MM.1S (cell line): ENCODE results near the gene IMMP2L.
"Not testable (repeated sequence)": the region's sequence is repeated elsewhere in the genome, so short reads cannot be mapped to it uniquely, and the experiment has no call there.

Experiments used
- DNase-seq: peaks from one replicate; pipeline ENCODE4 v3.0.0-alpha.2; 2015
- H2AFZ ChIP-seq: fragments of 300-600 bp; sonication (generic); 2 replicates; pipeline ENCODE4 v1.6.0; 2016; ENCODE audit warnings: antibody characterized with exemption, low read length
- H3F3A ChIP-seq: fragments of 300-600 bp; sonication (generic); 2 replicates; pipeline ENCODE4 v1.6.1; 2016; ENCODE audit warnings: mild to moderate bottlenecking, antibody characterized with exemption, low read length, moderate library complexity, mixed read lengths; ENCODE audit not compliant: insufficient read depth
- H3K27ac ChIP-seq: fragments of 300-600 bp; sonication (generic); 2 replicates; pipeline ENCODE4 v1.5.1; 2016; ENCODE audit warnings: mild to moderate bottlenecking, low read length
- H3K27me3 ChIP-seq: fragments of 300-600 bp; sonication (generic); replicated peaks from 2 replicates; pipeline ENCODE4 v1.6.0; 2016; ENCODE audit warnings: low read length; ENCODE audit not compliant: insufficient read depth
- H3K36me3 ChIP-seq: fragments of 300-600 bp; sonication (generic); replicated peaks from 2 replicates; pipeline ENCODE4 v1.6.1; 2016; ENCODE audit warnings: mild to moderate bottlenecking, low read length, mixed read lengths; ENCODE audit not compliant: insufficient read depth
- H3K4me1 ChIP-seq: fragments of 300-600 bp; sonication (generic); 2 replicates; pipeline ENCODE4 v1.6.1; 2016; ENCODE audit warnings: low read length, mixed read lengths
- H3K4me2 ChIP-seq: fragments of 300-600 bp; sonication (generic); 2 replicates; pipeline ENCODE4 v1.6.0; 2016; ENCODE audit warnings: low read depth, low read length
- H3K4me3 ChIP-seq: fragments of 300-600 bp; sonication (generic); 2 replicates; pipeline ENCODE4 v1.5.1; 2016; ENCODE audit warnings: low read length, mixed read lengths
- H3K79me2 ChIP-seq: fragments of 300-600 bp; sonication (generic); 2 replicates; pipeline ENCODE4 v1.6.1; 2016; ENCODE audit warnings: mixed run types, low read length, mixed read lengths
- H3K9ac ChIP-seq: fragments of 300-600 bp; sonication (generic); 2 replicates; pipeline ENCODE4 v1.6.1; 2016; ENCODE audit warnings: low read length, mixed read lengths
- H3K9me2 ChIP-seq: fragments of 300-600 bp; sonication (generic); replicated peaks from 2 replicates; pipeline ENCODE4 v1.6.1; 2016; ENCODE audit warnings: mild to moderate bottlenecking, low read length, mixed read lengths; ENCODE audit not compliant: insufficient read depth
- H3K9me3 ChIP-seq: fragments of 300-600 bp; sonication (generic); replicated peaks from 2 replicates; pipeline ENCODE4 v1.6.1; 2016; ENCODE audit warnings: mild to moderate bottlenecking, low read length, mixed read lengths; ENCODE audit not compliant: insufficient read depth
- H4K20me1 ChIP-seq: fragments of 300-600 bp; sonication (generic); 2 replicates; pipeline ENCODE4 v1.6.1; 2016; ENCODE audit warnings: mild to moderate bottlenecking, low read length, moderate library complexity, mixed read lengths; ENCODE audit not compliant: insufficient read depth
- EZH2 ChIP-seq: fragments of 300-600 bp; sonication (generic); optimal IDR thresholded peaks from 2 replicates; pipeline ENCODE3; 2017; ENCODE audit warnings: low read depth, mild to moderate bottlenecking, antibody characterized with exemption, low read length, mixed read lengths
- EZH2phosphoT487 ChIP-seq: fragments of 300-600 bp; sonication (generic); IDR thresholded peaks from 2 replicates; pipeline ENCODE4 v1.6.1; 2018; ENCODE audit warnings: antibody characterized with exemption, low read length
- TF ChIP-seq, protein P1 (sequence below): fragments of 300-600 bp; sonication (generic); IDR thresholded peaks from 2 replicates; pipeline ENCODE4 v1.5.1; 2016; ENCODE audit warnings: antibody characterized with exemption, low read length, mixed read lengths

IMMP2L gene

DNA sequence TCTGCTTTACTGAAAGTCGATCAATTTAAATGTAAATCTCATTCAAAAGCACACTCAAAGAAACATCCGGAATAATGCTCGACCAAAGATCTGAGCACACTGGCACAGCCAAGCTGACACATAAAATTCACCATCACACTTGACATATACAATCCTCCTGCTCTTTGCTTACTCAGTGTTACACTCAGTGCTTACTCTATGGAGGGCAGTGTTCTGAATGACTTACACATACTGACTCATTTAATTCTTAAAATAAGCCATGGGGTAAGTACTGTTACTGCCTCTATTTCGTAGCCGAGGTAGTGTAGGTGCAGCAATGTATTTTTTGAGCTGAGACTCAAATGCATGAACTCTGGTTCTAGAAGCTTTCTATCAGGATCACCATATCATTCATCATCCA, 892.9 kb downstream of the IMMP2L start:
- H3F3A ChIP-seq: no peaks in the 10 kb centered on the region
- no peaks in the 10 kb centered on the region for H4K20me1 ChIP-seq
- no peak overlapping the region for H3K27ac ChIP-seq
- H3K4me3 ChIP-seq: no peak overlapping the region
- no peak overlapping the region for H3K9ac ChIP-seq
- no peaks in the 10 kb centered on the region for H3K27me3 ChIP-seq
- no peak for DNase-seq
- H2AFZ ChIP-seq: no peak overlapping the region
- H3K4me1 ChIP-seq: no peaks in the 10 kb centered on the region
- H3K9me2 ChIP-seq: no peaks in the 10 kb centered on the region
- no peaks in the 10 kb centered on the region for H3K36me3 ChIP-seq
- no peaks in the 10 kb centered on the region for H3K79me2 ChIP-seq
- no peak overlapping the region for H3K4me2 ChIP-seq
- TF ChIP-seq, protein P1, sequence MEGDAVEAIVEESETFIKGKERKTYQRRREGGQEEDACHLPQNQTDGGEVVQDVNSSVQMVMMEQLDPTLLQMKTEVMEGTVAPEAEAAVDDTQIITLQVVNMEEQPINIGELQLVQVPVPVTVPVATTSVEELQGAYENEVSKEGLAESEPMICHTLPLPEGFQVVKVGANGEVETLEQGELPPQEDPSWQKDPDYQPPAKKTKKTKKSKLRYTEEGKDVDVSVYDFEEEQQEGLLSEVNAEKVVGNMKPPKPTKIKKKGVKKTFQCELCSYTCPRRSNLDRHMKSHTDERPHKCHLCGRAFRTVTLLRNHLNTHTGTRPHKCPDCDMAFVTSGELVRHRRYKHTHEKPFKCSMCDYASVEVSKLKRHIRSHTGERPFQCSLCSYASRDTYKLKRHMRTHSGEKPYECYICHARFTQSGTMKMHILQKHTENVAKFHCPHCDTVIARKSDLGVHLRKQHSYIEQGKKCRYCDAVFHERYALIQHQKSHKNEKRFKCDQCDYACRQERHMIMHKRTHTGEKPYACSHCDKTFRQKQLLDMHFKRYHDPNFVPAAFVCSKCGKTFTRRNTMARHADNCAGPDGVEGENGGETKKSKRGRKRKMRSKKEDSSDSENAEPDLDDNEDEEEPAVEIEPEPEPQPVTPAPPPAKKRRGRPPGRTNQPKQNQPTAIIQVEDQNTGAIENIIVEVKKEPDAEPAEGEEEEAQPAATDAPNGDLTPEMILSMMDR: no peak
- TF ChIP-seq EZH2 (no peak), EZH2phosphoT487 (no peak)
- no peaks in the 10 kb centered on the region for H3K9me3 ChIP-seq

GRCh38 chr7:110664803-110665202, 897.5 kb downstream of the IMMP2L start:
- no peak overlapping the region for H3K27ac ChIP-seq
- no peaks in the 10 kb centered on the region for H3K4me1 ChIP-seq
- H3K9me3 ChIP-seq: no peaks in the 10 kb centered on the region
- H3K9ac ChIP-seq: no peak overlapping the region
- no peak for DNase-seq
- H3K36me3 ChIP-seq: no peaks in the 10 kb centered on the region
- TF ChIP-seq EZH2phosphoT487: no peak
- H3F3A ChIP-seq: no peaks in the 10 kb centered on the region
- no peaks in the 10 kb centered on the region for H4K20me1 ChIP-seq
- H3K4me3 ChIP-seq: no peak overlapping the region
- H2AFZ ChIP-seq: no peak overlapping the region
- no peak overlapping the region for H3K4me2 ChIP-seq
- H3K27me3 ChIP-seq: no peaks in the 10 kb centered on the region
- no peaks in the 10 kb centered on the region for H3K79me2 ChIP-seq
- H3K9me2 ChIP-seq: no peaks in the 10 kb centered on the region

DNA sequence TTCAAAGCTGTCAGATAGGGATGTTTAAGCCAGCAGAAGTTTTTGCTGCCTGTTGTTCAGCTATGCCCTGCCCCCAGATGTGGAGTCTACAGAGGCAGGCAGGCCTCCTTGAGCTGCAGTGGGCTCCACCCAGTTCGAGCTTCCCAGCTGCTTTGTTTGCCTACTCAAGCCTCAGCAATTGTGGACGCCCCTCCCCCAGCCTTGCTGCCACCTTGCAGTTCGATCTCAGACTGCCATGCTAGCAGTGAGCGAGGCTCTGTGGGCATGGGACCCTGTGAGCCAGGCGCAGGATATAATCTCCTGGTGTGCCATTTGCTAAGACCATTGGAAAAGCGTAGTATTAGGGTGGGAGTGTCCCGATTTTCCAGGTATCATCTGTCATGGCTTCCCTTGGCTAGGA, 901.7 kb downstream of the IMMP2L start:
- DNase-seq, H3K36me3 ChIP-seq: not testable (repeated sequence)

DNA sequence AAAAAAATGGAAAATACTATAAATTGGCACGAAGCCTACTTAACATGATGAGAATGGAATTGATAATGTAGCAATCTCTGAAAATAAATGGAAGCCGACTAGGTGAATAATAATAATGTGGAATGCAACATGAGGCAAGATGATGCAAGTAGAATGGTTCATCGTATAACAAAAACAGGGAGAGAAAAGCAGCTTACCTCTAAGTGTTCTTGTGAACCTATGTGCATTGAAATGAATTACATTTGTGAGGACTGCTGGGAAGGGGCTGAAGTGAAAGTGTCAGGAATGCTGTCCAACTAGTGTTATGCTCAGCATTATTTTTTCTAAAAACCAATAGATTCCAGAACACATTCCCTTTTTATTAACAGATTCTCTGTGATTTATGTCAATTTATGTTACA, 912.0 kb downstream of the IMMP2L start:
- Histone ChIP-seq H3K9me2 (no peaks in the 10 kb centered on the region), H3K9ac (no peak overlapping the region), H3K4me1 (peaks cover 7% of the 10 kb centered on the region), H3K27me3 (no peaks in the 10 kb centered on the region), H3K27ac (no peak overlapping the region), H3K4me2 (no peak overlapping the region), H3K9me3 (no peaks in the 10 kb centered on the region), H3K4me3 (no peak overlapping the region), H3K36me3 (no peaks in the 10 kb centered on the region), H4K20me1 (no peaks in the 10 kb centered on the region), H3F3A (no peaks in the 10 kb centered on the region), H3K79me2 (no peaks in the 10 kb centered on the region), H2AFZ (no peak overlapping the region)
- DNase-seq: no peak
- TF ChIP-seq EZH2phosphoT487 (no peak), EZH2 (no peak)
- TF ChIP-seq, protein P1: no peak

More for the DNA sequence above, 901.7 kb downstream of the IMMP2L start:
- not testable (repeated sequence) for H2AFZ ChIP-seq, H3K27ac ChIP-seq, H3K9ac ChIP-seq, H3K4me3 ChIP-seq, H3K79me2 ChIP-seq, H3K4me2 ChIP-seq, H3F3A ChIP-seq, H3K9me2 ChIP-seq, H3K4me1 ChIP-seq, H3K27me3 ChIP-seq, H3K9me3 ChIP-seq, H4K20me1 ChIP-seq
